ENCODE measurements around the gene RARS2.
"Not testable (repeated sequence)": the region's sequence is repeated elsewhere in the genome, so short reads cannot be mapped to it uniquely, and the experiment has no call there.

The RARS2 gene

GRCh38 chr6:87489326-87489725, 100.5 kb downstream of the RARS2 start:
- DNase-seq, result not testable (repeated sequence)

DNA sequence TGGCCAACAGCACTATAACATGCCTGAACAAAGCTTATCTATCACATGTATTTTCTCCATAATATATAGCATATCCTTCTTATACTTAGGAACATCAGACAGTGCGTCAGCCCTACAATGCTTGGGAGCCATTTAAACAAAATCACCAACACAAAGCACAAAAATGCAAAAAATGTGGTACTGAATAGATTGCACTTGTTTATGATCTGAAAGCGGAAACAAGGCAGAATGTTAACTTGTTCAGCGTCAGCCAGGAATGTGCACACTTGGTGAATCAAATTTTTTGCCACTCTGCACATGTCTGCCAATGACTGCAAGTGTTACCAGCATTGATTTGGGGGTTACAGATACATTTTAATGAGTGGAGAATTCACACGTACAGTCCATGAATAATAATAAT, 102.2 kb downstream of the RARS2 start:
- DNase-seq, result no peak

GRCh38 chr6:87484491-87484890, 105.3 kb downstream of the RARS2 start:
- no peak for DNase-seq

GRCh38 chr6:87483929-87484328, 105.9 kb downstream of the RARS2 start:
- no peak for DNase-seq

- peak; percentile 1 for DNase-seq
These were observed 107.4 kb downstream of the RARS2 start for GRCh38 chr6:87482366-87482765.

GRCh38 chr6:87481931-87482330, 107.9 kb downstream of the RARS2 start:
- no peak for DNase-seq

DNA sequence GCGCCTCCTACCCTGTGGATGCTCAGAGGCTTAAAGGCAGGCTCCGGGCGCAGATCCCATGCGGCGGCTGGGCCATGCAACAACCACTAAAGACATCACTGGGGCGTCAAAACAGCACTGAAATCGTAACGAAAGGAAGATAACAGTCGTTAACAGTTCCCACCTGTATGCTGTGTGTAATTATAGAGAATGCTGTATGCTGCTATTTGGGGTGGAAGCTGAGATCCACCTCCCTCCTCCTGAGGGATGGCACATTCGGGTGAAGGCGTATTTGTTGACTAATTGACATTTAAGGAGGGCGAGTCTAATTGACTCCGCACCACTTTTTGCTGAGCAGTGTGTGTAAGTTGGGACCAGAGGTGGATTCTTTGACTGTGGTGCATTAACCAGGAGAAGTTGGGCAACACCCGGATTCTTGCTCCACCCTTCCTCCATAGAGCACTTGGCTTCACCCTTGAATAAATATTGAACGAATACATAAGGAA, 116.3 kb downstream of the RARS2 start:
- DNase-seq, result peak; percentile 48

DNA sequence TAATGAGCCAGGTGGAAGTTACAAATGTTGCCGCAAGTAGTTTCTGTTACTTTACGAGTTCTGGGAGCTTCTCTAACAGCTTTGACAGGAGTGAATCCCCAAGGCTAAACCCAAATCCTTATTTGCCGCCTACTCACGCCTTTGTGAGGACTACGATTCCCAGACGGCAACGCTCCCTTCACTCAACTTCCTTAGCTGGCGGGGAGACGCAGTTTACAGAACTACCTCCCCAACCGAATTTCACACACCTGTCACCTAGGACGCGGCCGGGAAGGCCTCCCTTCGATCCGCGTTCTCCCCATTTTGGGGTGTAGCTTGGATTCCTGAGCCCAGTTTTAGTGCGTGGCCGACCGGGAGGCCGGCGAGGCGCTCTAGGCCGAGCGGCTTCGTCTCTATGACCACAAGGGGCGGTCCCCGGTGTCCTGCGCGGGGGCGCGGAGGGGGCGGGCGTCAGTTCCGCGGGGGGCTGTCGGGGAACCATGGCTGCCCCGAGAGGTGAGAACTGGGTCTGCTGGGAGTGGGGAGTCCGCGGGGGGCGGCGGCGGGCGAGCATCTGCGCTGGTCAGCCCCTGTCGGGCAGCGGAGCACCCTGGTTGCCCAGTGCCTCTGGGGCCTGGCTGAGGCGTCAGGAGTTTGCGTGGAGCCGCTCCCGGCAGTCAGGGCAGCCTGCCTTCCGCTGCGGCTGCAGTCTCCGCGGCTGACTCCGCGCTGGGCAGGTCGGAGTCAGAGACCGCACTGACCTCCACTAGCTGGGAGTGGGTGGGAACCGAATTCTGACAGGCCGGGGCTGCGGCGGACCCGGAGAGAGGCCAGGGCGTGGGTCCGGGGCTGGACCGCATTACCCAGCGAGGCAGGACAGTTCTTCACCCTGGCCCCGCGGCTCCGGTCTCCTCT, 117.0 kb downstream of the RARS2 start, which contains the start of gene SLC35A1:
SLC35A1 (plus strand) TSS at position 450 of the 894 bp plus-strand sequence; CDS start at position 480, 30 bp downstream.
- DNase-seq, result peak; percentile 80

DNA sequence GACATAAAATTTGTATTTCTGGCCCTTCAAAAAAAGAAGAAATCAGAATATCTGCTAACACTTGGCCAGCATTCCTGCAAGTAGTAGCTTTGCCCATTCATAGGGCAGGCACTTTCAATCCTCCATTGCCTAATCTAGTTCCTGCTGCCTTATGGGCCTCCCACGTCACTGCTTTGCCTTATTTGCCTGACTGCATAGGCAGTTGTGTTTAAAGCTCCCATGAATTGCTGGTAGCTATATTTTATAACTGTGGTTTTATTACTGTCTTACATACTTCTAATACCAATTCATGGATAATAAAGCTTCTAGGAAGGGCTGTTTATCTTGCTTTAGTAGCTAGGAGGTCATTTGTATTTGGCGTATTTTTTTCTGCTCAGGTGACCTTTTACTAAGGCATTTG, 124.7 kb downstream of the RARS2 start:
- DNase-seq, result no peak
